Stimulated activated CD8-positive, alpha-beta memory T cell treated with anti-CD3 and anti-CD28 coated beads, Interleukin-15, amount 100 ng/mL, for 1 hour (primary cell): ENCODE measurements around the gene ANKRD9.

ENCODE experiments used
- DNase-seq: peaks from one replicate; pipeline ENCODE4 v3.0.0-alpha.2; 2020; ENCODE audit warnings: low read depth

The ANKRD9 gene

DNA sequence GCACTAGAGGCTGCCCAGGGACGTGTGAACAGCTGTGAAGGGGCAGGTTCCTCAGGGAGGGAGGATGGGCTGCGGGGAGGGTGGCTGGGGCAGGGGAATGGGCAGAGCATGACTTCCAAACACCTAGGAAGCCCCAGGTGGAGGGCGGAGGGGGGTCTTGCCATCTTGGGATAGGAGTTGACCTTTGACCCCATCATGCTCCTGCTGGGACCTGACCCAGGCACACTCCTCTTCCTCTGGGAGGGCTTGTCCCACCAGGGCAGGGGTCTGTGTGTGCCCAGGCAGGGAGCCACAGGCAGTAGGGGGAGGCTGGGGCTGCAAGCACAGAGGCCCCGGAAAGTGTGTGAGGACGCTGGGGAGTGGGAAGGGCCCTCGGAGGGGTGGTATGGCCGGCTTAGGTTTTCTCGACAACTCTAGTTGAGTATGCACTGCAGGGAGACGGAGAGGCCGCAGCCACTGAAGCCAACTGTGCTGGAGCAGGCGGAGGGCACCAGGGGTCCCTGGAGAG lies 3.3 kb upstream of the ANKRD9 start:
- DNase-seq, result no peak

DNA sequence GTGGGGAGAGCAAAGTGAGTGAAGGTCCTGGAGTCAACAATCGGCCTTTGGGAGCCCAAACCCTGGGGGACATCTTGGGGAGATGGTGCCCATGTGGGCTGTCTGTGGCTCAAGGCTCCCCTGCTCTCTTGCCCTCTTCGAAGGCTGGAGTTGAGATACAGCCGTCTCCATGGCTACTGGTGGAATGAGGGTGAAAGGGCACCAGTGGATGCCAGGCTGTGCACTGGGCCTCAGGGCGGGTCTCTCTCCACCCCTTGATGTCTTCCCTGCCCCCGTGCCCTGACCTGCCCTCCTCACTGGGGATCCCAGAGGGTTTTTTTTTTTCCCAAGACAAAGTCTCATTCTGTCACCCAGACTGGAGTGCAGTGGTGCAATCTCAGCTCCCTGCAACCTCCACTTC lies 2.0 kb upstream of the ANKRD9 start:
- no peak for DNase-seq

DNA sequence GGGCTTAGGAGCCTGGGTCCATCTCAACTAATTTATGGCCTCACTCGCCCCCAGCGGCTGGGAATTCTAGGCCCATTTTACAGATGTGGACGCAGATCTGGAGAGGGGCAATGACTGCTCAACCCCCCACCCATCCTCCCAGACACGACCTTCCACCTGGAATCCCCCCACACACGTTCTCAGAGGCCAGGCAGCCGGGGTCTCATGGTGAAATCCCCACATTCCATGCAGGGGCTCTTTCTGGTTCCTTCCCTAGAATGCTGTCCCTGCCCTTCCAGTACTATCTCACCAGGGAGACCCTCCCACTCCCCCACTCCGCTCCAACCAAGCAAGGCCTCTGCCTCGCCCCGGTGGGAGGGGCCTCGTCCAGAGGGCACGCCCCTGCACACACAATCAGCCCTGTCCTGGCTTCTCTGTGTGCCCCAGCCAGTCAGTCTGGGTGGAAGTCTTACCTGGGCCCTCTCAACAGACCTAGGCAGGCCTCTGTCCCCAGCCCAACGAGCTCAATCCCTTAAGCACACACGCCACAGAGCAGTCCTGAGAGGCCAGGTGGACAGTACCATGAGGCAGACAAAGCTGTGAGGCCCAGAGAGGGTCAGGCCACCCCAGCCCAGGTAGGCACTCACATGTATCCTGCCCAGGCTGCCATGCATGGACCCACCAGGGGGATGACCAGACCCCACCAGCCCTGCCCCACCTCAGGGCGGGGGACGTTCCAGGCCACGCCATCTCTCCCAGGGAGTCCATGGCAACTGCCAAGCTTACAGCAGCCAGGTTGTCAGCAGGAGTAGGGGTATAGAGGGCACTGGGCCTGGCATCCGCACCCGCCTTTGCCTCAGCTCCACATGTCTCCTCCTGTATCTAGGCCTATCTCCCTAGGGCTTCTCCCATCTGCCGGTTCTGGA lies 1.3 kb upstream of the ANKRD9 start:
- DNase-seq, result no peak

DNA sequence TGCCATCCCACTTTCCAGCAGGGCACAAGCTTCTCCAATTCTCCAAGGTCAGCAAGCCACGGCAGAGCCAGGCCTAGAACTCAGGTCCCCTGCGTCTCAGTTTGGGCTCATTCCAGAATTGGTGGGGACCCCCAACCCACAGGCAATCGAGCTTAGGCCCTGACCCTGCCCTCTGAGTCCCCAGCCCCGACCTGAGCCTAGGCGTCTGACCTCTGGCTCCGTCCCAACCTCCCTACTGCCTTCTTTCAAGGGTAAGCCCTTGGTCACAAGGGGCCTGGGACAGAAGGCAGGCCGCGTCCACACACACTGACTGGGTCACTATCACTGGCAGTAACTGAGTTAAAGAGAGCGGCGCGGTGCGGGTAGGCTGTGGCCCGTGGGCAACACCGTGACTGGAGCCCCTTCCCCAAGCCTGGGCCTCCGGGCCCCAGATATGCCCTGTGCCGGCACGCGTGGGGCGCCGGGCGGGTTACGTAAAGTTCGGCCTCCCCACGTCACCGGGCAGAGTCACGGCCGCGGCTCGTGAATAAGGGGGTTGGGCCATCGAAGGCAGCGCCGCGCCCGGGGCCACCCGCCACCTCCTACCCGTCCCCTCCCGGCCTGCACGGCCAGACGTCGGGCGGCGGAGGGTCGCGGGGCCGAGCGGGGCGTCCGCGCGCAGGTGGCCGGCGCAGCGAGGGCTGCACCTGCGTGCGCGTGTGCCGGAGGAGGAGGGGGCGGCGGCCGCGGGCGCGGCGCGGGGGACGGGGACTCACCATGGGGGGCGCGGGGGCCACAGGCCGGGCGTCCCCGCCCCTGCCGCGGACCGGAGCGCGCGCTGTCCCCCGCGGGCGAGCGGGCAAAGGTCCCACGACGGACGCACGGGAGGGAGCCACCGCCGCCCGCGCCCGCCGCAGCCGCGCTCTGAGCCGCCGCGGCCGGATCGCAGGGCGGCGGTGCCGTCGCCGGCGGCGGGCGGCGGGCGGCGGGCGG lies 516 bp downstream of the ANKRD9 start:
- no peak for DNase-seq

DNA sequence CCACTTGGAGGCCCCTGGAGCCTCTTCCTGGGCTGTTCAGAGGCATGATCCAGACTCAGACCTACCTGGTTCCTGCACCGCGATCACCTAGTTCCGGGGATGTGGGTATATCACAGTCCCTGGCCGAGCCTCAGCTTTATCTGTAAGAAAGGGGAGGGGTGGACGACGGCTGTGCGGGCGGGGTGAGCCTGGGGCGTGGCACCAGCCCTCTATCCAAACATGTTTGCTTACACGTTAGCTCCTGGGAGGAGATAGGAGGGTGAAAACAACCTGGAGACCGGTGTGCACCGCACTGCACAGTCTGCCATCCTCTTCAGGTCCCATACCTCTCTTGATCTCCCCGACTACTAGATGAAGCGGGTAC lies 1.2 kb downstream of the ANKRD9 start:
- no peak for DNase-seq

DNA sequence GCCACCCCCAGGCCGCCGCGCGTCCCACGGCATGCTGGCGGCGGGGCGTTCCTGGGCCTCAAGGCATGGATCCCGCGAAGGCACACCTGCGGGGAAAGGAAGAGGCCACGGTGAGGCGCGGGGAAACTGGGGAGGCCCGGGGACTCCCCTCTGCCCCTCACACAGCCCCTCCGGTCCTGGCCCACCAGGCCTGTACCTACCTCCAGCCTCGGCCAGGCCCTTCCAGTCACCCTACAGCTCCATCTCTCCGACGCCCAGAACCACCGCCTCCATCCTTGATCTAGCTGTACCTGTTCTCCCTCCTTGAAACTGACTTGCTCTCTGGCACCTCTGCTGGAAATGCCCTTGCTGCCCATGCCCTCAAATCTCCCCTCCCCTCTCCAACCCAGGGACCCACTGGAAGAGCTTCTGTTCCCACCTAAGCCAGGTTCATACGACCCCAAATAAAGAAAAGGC lies 1.7 kb downstream of the ANKRD9 start:
- no peak for DNase-seq

DNA sequence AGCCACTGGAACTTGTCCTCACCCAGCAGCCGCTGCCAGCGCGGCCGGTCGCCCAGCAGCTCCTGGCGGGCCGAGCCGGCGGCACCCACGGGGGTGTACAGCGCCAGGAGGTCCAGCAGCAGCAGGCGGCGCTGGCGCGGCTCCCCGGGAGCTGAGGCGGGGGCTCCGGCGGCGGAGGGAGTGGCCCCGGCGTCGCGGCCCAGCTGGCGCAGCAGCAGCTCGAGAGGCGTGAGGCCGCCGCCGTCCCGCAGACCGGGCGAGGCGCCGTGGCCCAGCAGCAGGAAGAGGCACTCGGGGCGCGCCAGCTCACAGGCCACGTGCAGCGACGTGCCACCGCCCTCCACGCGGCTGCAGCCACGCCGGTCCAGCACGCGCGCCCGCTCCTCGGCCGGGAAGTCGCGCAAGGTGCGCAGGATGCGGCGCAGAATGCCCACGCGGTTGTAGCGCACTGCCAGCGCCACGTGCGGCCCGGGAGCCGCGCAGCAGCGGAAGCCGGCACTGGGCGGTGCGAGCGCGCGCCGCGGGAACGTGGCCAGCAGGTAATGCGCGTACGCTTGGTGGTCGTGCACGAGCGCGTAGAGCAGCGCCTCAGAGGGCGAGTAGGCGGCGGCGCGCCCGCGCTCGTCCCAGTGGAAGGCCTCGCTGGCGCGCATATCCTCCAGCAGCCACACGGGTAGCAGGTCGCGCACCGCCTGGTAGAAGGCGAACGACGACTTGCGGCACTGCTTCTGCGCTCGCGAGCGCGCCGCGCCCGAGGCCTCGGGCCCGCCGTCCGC lies 2.3 kb downstream of the ANKRD9 start:
- DNase-seq, result no peak

DNA sequence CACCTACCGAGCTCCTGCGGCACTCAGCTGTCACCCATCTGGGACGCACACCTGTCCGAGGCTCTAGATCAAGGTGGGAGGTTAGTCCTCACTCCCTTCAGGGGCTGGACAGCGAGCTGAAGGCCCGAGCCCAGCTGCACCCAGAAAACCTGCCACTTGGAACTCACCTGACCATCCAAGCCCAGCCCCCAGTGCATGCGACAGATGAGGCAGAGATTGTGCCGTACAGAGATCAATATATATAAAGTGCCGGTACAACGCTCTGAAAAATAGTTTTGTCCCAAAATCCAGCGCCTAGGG lies 3.0 kb downstream of the ANKRD9 start:
- no peak for DNase-seq

DNA sequence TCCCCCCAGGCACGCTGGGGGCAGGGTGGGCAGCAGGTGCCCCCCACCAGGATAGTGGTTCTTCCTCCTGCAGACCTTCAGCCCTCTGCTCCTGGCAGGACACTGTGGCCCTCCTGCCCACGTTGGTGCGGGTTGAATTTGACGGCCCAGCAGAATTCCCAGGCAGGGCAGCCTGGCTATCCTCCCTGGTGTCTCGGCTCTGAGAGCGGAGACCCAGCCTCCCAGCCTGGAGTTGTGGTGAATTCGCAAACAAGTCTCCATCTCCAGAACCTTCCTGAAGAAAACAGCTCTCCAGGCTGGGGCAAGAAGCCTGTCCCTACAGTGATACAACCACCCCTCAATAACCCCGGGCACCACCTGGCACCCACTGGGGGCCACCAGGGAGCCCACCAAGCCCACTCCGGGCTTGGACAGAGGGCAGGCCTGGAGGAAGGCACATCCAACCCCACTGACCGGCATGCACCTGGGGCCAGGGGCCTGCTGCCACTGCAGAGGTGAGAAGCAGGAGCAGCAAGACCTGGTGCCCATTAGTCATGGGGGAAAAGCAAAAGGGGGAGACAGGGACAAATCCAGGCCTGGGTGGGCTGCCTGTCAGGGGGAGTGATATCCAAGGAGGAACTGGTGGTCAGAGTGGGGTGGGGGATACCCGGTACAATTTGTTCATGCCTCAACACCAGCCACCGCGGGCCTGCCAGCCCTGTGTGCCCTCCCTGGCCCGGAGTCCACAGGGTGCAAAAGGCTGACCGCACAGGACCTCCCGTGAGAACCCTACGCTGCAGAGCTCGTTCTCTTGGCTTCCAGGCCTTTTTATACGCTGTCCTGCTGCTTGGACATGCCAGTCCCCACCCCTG lies 3.6 kb downstream of the ANKRD9 start:
- no peak for DNase-seq

DNA sequence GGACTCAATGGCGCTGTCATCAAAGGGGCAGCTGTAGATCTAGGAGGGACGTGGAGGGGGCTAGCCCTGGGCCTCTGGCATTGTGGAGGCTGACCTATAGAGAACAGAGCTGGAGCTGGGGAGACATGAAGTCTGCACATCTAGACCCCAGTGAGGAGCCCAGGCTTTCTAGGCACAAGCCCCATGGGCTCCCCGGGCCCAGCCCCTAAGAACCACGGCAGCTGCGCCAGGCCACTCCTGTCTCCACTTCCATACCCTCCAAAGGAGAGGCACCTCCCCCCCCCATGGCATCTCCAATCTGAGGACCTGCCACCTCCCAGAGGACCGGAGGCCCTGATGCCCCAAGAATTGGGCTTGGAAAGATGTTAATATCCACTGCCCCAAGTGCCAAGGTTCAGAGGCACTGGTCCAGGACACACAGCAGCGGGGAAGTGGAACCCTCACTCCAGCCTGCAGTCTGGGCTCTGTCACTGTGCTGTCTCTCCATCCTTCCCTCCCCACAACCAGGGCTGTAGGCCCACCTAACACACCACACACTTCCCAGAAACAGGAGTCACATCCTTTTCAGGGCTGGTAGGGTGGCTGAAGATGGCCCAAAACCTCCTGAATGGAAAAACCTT lies 4.5 kb downstream of the ANKRD9 start:
- DNase-seq, result no peak

DNA sequence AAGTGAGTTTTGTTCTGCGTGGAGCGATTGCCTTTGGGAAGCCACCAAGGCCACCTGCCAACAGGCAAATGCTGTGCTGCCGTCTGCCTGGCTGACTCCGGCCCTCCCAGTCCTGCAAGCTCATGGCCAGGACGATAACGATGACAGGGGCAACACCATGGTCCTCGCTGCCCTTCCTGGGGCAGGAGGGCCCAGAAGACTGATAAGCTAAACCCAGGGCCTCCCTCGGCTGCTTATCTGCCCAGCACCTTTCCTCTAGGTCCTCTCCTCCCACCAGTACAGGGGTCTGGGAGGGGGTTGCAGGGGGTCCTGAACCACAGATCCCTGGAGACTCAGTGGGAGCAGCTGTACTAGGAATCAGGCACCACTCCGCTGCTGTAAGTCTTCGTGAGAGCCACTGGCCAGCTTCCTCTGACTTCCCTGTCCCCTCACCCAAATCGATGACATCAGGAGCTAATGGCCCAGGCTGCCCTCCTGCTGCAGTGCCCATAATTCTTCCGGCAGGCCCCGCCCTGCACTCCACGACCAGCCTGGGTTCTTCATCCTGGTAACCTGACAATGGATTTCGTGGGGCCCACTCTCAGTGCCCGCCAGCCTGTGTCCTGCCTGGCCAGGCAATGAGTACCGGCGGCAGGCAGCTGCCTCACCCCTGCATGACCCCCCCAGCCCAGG lies 5.1 kb downstream of the ANKRD9 start:
- DNase-seq, result no peak

DNA sequence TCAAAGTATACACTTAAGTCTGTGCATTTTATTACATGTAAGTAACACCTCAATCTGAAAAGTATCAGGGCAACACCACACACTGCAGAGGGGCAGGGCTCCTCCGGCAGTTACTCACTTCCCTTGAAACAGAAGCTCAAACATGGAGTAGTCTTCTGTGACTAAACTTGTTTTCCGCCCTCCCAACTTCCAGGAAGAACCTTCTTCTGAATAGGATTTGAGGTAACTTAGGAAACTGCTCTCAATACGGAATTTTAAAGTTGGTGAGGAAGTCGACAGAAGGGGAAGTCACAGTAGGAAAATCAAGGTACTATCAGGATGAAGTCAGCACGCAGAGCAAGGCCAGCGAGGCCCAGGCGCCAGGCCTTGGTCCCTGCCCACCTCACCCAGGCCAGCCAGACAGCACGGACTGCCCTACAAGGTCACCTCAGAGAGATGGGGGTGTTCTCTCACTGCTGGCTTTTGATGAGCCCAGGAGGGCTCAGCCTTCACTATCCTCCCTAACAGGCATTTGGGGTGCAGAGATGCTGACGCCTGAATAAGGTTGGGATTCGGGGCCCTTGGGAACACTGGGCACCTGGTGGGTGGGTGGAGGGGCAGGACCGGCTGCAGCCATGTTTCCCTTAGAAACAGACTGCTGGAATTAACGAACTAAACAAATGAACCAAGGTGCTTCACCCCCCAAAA lies 5.8 kb downstream of the ANKRD9 start:
- DNase-seq, result no peak

DNA sequence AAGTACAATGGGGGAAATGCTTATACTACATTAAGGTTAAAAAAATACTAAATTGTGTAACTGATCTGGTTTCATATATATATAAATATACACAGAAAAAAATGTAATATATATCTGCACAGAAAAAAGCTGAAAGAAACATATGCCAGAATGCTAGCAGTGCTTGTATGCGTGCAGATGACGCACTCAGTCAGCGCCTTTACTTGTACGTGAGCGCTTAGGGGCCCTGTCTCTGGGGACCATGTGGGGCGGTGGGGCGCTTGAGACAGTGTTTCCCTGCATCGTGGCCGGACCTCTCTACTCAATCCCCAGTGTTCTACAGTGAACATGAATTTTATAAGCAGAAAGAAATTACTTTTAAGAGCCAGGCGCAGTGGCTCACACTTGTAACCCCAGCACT lies 7.0 kb downstream of the ANKRD9 start:
- no peak for DNase-seq

DNA sequence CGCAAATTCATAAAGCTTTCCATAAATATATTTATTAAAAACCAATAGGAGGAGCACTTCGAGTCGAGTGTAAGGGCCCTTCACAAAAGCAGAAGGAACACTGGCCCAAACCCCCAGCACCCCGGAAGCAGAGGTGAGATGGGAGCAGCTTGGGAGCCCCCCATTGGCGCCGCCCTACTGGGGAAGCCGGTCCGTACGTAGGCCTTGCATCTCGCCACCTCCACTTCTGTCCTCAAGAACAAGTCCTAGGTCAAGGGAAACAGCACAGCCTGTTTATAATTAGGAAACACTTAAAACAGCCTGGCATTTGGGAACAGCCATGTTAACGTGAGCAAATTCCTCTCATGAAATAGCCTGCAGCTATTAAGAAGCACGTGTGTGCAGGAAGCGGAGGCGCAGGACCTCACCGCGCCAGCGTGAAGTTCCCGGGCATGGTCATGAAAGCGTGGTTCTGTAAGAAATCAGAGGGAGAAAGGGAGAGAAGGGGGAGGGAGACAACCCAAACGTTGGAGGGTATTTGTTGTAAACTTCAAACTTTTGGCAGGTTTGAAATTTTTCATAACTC lies 7.7 kb downstream of the ANKRD9 start:
- DNase-seq, result no peak

DNA sequence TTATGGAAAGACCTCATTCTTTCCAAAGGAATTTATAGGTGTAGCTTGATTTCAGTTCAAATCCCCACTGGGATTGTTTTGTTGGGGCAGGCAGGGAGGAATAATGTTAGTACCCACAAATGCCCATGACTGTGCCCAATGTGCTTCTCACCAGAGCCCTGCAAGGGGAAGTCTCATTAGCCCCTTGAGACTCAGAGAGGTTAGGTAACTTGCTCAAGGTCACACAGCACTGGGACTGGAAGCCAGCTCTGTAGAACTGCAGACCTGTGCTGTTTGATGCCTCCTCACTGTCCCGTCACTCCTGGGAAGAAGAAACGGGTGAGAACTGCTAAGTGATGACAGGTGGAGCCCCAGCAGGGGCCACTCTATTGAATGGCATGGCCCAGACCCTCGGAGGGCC lies 8.9 kb downstream of the ANKRD9 start:
- no peak for DNase-seq

DNA sequence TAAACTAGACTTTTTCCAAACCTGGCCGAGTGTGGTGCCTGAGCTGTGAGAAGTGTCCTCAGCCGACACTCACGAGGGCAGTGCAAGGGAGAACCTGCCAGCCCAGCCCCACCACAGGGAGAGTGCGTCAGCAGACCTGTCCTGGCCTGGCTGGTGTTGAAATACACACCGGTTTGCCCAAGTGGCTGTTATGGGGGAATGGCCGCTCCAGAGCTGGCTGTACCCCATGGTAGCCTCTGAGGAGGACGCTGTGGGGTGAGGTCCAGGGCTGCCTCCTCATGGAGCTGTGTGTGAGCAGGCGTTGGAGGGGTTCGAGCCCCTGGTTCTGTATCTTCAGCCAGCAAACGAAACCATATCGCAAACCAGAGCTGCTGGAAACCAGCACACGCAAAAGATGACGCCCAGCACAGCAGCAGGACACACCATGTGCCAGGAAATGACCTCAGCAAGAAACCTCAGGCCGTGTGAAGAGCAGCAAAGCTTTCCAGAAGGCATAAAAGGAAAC lies 9.4 kb downstream of the ANKRD9 start:
- DNase-seq, result no peak

DNA sequence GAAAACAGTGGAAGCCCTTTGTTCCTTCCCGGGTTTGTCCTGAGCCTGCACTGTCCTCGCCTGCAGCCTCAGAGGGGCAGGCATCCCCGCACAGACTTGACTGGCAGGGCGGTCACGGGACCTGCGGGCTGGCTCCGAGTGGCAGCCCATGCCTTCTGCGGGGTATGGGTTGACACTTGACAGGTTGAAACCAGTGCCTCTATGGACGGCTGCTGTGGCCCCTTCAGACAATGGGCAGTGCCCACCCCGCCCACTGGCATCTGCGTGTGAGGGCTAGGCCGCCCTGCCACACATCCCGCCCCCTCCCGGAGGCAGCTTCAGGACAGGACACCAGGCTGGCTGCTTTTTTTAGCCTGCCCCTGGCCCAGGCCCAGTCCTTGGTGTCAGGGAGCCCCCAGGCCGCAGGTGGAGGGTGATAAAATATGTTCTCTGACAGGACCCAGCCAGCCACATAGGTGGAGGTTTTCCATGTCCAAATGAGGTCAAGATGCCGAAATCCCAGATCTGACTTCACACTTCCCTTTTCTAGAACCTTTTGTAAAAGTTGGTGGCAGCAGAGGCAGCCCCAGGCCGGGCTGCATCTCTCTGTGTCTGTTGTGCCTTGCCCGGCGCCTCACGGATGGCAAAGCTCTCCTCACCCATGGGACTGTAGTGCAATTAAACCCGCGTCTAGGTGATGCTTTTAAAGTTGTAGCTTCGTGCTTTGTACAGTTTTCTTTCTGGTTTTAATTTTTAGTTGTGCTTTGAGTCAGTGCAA lies 10.0 kb downstream of the ANKRD9 start:
- no peak for DNase-seq

DNA sequence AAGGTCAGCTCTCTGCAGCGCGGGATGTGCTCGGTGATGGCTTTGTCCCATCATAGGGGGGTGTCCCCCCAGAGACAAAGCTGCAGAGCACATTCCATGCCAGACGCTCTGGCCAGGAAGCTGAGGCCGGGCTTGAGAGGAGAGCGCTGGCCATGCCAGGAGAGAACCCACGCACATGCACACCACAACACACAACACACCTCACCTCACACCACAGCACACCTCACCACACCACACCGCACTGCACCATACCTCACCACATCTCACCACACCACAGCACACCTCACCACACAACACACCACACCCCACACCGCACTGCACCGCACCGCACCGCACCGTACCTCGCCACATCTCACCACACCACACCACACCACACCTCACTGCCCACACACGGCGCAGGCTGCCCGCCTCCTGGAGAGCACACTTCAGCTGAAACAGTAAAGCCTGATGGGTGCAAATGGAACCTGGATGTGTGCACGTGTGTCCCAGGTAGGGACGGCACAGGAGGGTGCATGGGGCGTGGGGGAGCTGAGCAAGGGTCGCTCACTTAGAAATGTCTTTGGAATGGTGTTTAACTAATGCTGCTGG lies 10.8 kb downstream of the ANKRD9 start:
- DNase-seq, result no peak
